SK-N-SH treated with all-trans-retinoic acid at 6 μM for 48 hours (cell line): Measurements from ENCODE around the gene RARRES1.

ENCODE experiments used
- CSRNP3 ChIP-seq: fragments of 250-450 bp; sonication (Bioruptor Pico); IDR thresholded peaks from 2 replicates; pipeline ENCODE4 v1.5.1; 2021; ENCODE audit warnings: mild to moderate bottlenecking, moderate library complexity
- OSR1 ChIP-seq: fragments of 250-450 bp; sonication (Bioruptor Pico); IDR thresholded peaks from 2 replicates; pipeline ENCODE4 v1.8.0; 2022; ENCODE audit warnings: moderate library complexity, mild to moderate bottlenecking, inconsistent platforms
- PATZ1 ChIP-seq: fragments of 250-450 bp; sonication (Bioruptor Pico); IDR thresholded peaks from 2 replicates; pipeline ENCODE4 v1.8.0; 2020; ENCODE audit warnings: mild to moderate bottlenecking, moderate library complexity, borderline replicate concordance
- PPARA ChIP-seq: fragments of 250-450 bp; sonication (Bioruptor Pico); IDR thresholded peaks from 2 replicates; pipeline ENCODE4 v1.5.0; 2020; ENCODE audit warnings: mild to moderate bottlenecking, borderline replicate concordance
- ZFP3 ChIP-seq: fragments of 250-450 bp; sonication (Bioruptor Pico); IDR thresholded peaks from 2 replicates; pipeline ENCODE4 v1.5.0; 2020; ENCODE audit warnings: mild to moderate bottlenecking, moderate library complexity
- ZFP30 ChIP-seq: fragments of 450-650 bp; formaldehyde crosslinking; IDR thresholded peaks from 2 replicates; pipeline ENCODE4 v1.5.0; 2022; ENCODE audit warnings: mild to moderate bottlenecking, moderate library complexity

GRCh38 chr3:158738653-158739052 lies 6.4 kb upstream of the RARRES1 start:
- TF ChIP-seq ZFP3 (CRISPR knock-in tag), result no peak
- no peak for TF ChIP-seq ZFP30 (CRISPR knock-in tag)
- TF ChIP-seq PATZ1 (CRISPR knock-in tag), result no peak
- no peak for TF ChIP-seq CSRNP3
- no peak for TF ChIP-seq OSR1 (CRISPR knock-in tag)
- TF ChIP-seq PPARA (CRISPR knock-in tag), result no peak
